ENCODE results near the gene TREML1. TPM values are rescaled to one million over a fixed set of nuclear protein-coding genes. Genes with fewer than 3 reads are reported as not detected.

Gene TREML1
- total RNA-seq, 1 experiment from 2014 or later = not detected

DNA sequence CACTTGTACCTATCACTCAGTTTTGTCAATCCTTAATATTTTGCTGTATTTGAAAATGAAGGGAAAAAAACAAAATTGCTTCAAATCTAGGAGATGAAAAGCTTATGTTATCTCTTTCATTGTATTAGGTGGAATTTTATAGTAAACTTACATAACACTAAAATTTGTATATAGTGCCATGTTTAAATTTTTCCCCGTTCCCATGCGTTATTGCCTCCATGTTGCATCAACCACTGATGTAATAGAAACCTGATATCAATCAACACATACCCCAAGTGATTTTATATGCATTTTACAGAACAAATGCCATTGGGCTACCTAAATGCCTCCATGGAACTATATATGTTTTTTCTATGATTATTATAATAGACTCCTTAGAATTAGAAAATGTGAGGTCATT lies 23.5 kb upstream of the TREML1 start:
- H3K4me1 ChIP-seq (replicated peaks; ENCODE audit: insufficient read depth) = no peaks in the 10 kb centered on the region
- no TSS peak for BruUV-seq (replicated peaks)
- H3K4me3 ChIP-seq = no peak overlapping the region
- no peaks in the 10 kb centered on the region for H4K20me1 ChIP-seq (ENCODE audit: insufficient read depth)
- H3K9me2 ChIP-seq (ENCODE audit: insufficient read depth) = no peaks in the 10 kb centered on the region
- intact Hi-C loops (cut with micrococcal nuclease; ENCODE audit: unreplicated experiment) = no loop called here
- no peaks in the 10 kb centered on the region for H3F3A ChIP-seq (ENCODE audit: insufficient read depth, low read depth)
- ChIA-PET POLR2A (ENCODE audit: unreplicated experiment) (no interaction called here), CTCF (no interaction called here)
- H3K4me2 ChIP-seq = no peak overlapping the region
- H3K9me3 ChIP-seq (ENCODE audit: insufficient read depth, low read depth) = no peaks in the 10 kb centered on the region
- H3K27ac ChIP-seq = no peak overlapping the region
- TF ChIP-seq, protein P1, sequence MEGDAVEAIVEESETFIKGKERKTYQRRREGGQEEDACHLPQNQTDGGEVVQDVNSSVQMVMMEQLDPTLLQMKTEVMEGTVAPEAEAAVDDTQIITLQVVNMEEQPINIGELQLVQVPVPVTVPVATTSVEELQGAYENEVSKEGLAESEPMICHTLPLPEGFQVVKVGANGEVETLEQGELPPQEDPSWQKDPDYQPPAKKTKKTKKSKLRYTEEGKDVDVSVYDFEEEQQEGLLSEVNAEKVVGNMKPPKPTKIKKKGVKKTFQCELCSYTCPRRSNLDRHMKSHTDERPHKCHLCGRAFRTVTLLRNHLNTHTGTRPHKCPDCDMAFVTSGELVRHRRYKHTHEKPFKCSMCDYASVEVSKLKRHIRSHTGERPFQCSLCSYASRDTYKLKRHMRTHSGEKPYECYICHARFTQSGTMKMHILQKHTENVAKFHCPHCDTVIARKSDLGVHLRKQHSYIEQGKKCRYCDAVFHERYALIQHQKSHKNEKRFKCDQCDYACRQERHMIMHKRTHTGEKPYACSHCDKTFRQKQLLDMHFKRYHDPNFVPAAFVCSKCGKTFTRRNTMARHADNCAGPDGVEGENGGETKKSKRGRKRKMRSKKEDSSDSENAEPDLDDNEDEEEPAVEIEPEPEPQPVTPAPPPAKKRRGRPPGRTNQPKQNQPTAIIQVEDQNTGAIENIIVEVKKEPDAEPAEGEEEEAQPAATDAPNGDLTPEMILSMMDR (conservative IDR thresholded peaks at IDR 0.05) = no peak
- TF ChIP-seq EZH2 (IDR thresholded peaks at IDR 0.05; ENCODE audit: low read depth) = no peak
- DNase-seq = no peak
- H3K27me3 ChIP-seq (ENCODE audit: insufficient read depth, low read depth) = peaks cover 49% of the 10 kb centered on the region
- H3K36me3 ChIP-seq (ENCODE audit: low read depth) = no peaks in the 10 kb centered on the region
- no peak overlapping the region for H2AFZ ChIP-seq
- no peaks in the 10 kb centered on the region for H3K79me2 ChIP-seq (ENCODE audit: low read depth)

DNA sequence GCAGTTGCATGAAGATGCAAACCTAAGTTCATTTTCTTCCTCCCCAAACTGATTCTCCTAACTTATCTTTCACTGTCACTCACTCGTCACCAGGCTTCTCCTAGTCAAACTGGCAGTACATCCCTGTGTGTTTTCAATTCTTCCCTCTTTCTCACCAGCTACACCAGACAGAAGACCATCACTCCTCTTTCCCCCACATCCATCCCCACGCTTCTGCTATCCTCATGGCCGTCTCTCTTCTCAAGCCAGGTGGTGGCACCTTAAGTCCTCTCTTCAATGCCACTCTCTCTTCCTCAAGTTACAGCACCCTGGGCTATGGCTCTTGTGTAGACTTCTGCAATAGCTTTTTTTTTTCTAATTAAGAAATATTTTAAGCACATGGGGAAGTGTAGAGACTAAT lies 23.1 kb upstream of the TREML1 start:
- H3K4me3 ChIP-seq = no peak overlapping the region
- BruUV-seq (replicated peaks) = no TSS peak
- no peaks in the 10 kb centered on the region for H3F3A ChIP-seq (ENCODE audit: insufficient read depth, low read depth)
- H3K27ac ChIP-seq = no peak overlapping the region
- H3K9me2 ChIP-seq (ENCODE audit: insufficient read depth) = no peaks in the 10 kb centered on the region
- H3K27me3 ChIP-seq (ENCODE audit: insufficient read depth, low read depth) = peaks cover 47% of the 10 kb centered on the region
- no peak for DNase-seq
- no peaks in the 10 kb centered on the region for H3K4me1 ChIP-seq (replicated peaks; ENCODE audit: insufficient read depth)
- CTCF ChIA-PET = no interaction called here
- intact Hi-C loops (cut with micrococcal nuclease; ENCODE audit: unreplicated experiment) = no loop called here
- no peaks in the 10 kb centered on the region for H3K36me3 ChIP-seq (ENCODE audit: low read depth)
- TF ChIP-seq, protein P1 (conservative IDR thresholded peaks at IDR 0.05) = no peak
- TF ChIP-seq EZH2 (IDR thresholded peaks at IDR 0.05; ENCODE audit: low read depth) = no peak
- no peaks in the 10 kb centered on the region for H4K20me1 ChIP-seq (ENCODE audit: insufficient read depth)
- H3K4me2 ChIP-seq = no peak overlapping the region
- H2AFZ ChIP-seq = no peak overlapping the region
- no peaks in the 10 kb centered on the region for H3K79me2 ChIP-seq (ENCODE audit: low read depth)
- H3K9me3 ChIP-seq (ENCODE audit: insufficient read depth, low read depth) = no peaks in the 10 kb centered on the region
- POLR2A ChIA-PET (ENCODE audit: unreplicated experiment) = no interaction called here

DNA sequence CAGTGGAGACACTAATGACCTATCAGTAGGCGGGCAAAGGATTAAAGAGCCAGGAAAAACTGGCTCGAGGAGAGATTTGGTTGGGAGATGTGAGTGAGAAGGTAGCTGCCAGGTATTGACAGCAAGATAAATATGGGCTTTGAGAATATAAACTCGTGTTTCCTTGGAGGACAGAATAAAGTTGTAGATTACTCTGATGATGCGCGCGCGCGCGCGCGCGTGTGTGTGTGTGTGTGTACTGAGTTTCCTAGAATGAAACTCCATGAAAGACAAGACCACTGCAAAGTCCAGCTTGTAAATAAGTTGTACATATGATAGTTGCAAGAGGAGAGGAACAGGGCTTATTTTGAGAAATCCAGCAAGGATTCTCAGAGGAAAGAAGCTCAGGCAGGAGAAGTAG lies 22.0 kb upstream of the TREML1 start:
- ChIA-PET POLR2A (ENCODE audit: unreplicated experiment) (no interaction called here), CTCF (no interaction called here)
- H3K9me2 ChIP-seq (ENCODE audit: insufficient read depth) = no peaks in the 10 kb centered on the region
- no peaks in the 10 kb centered on the region for H3K79me2 ChIP-seq (ENCODE audit: low read depth)
- no peak for DNase-seq
- no peak overlapping the region for H3K27ac ChIP-seq
- TF ChIP-seq, protein P1 (conservative IDR thresholded peaks at IDR 0.05) = no peak
- no peak for TF ChIP-seq EZH2 (IDR thresholded peaks at IDR 0.05; ENCODE audit: low read depth)
- H3F3A ChIP-seq (ENCODE audit: insufficient read depth, low read depth) = no peaks in the 10 kb centered on the region
- BruUV-seq (replicated peaks) = no TSS peak
- H3K36me3 ChIP-seq (ENCODE audit: low read depth) = no peaks in the 10 kb centered on the region
- no peak overlapping the region for H3K4me2 ChIP-seq
- no peaks in the 10 kb centered on the region for H4K20me1 ChIP-seq (ENCODE audit: insufficient read depth)
- H3K27me3 ChIP-seq (ENCODE audit: insufficient read depth, low read depth) = peaks cover 47% of the 10 kb centered on the region
- H3K4me1 ChIP-seq (replicated peaks; ENCODE audit: insufficient read depth) = no peaks in the 10 kb centered on the region
- no peaks in the 10 kb centered on the region for H3K9me3 ChIP-seq (ENCODE audit: insufficient read depth, low read depth)
- no peak overlapping the region for H3K4me3 ChIP-seq
- H2AFZ ChIP-seq = no peak overlapping the region
- intact Hi-C loops (cut with micrococcal nuclease; ENCODE audit: unreplicated experiment) = no loop called here

All from PC-9 (cell line).